RWPE1 (cell line): ENCODE data around the gene POMP.

Experiments
- CTCF ChIA-PET: fragments of 350-600 bp; sonication (Branson Sonifier 250); formaldehyde crosslinking; extraction: SDS; loops from one replicate; lab custom pipeline; 2021; lab: Yijun Ruan, JAX
- POLR2A ChIA-PET: fragments of 400-600 bp; formaldehyde crosslinking; extraction: SDS; loops from one replicate; lab custom pipeline; 2020; ENCODE audit warnings: antibody characterized with exemption; ENCODE audit not compliant: low non-redundant PET; lab: Yijun Ruan, JAX
- DNase-seq: peaks from one replicate; pipeline ENCODE4 v3.0.0; 2012; ENCODE audit warnings: low spot score
- H3K27ac ChIP-seq: fragments of 450-650 bp; 2 replicates; pipeline ENCODE4 v1.5.1; 2017
- CTCF ChIP-seq: fragments of 450-650 bp; conservative IDR thresholded peaks from 2 replicates; pipeline ENCODE4 v1.5.1; 2017; ENCODE audit warnings: low read depth, mild to moderate bottlenecking

POMP gene

GRCh38 chr13:28636069-28636468 lies 22.9 kb upstream of the POMP start:
- ChIA-PET CTCF (interaction anchor here (0.5 to 1.0 kb wide), 4 partner anchors 7 to 1174 kb away, joined by 3 to 5 read pairs (median 4); no protein-coding TSS in a partner anchor), POLR2A (no interaction called here)
- no peak overlapping the region for H3K27ac ChIP-seq

GRCh38 chr13:28636677-28637317 lies 22.1 kb upstream of the POMP start:
- peak; percentile 45 for DNase-seq
- CTCF ChIA-PET = interaction anchor here (0.5 to 1.0 kb wide), 3 partner anchors 8 to 1175 kb away, joined by 3 to 5 read pairs (median 4); no protein-coding TSS in a partner anchor
- H3K27ac ChIP-seq = no peak overlapping the region
- peak; percentile 43 for TF ChIP-seq CTCF
- POLR2A ChIA-PET = no interaction called here

More at GRCh38 chr13:28636069-28636468, 22.9 kb upstream of the POMP start:
- no peak for TF ChIP-seq CTCF
- DNase-seq = no peak

- no peak for TF ChIP-seq CTCF
- ChIA-PET CTCF (interaction anchor here (0.6 kb wide), 1 partner anchor 85 kb away, joined by 3 read pairs; no protein-coding TSS in a partner anchor), POLR2A (no interaction called here)
- H3K27ac ChIP-seq = no peak overlapping the region
- DNase-seq = no peak
These were observed 21.1 kb upstream of the POMP start for GRCh38 chr13:28637714-28638355.

- no peak overlapping the region for H3K27ac ChIP-seq
- no peak for DNase-seq
- no peak for TF ChIP-seq CTCF
- CTCF ChIA-PET = interaction anchor here (0.6 to 0.8 kb wide), 2 partner anchors 8 to 314 kb away, joined by 3 to 5 read pairs; no protein-coding TSS in a partner anchor
- POLR2A ChIA-PET = no interaction called here
These were observed 20.2 kb upstream of the POMP start for GRCh38 chr13:28638756-28639155.

GRCh38 chr13:28640861-28641599 lies 17.9 kb upstream of the POMP start:
- H3K27ac ChIP-seq = no peak overlapping the region
- ChIA-PET POLR2A (interaction anchor here (0.7 kb wide), 1 partner anchor 13 kb away, joined by 3 read pairs; no protein-coding TSS in a partner anchor), CTCF (no interaction called here)
- TF ChIP-seq CTCF = no peak
- no peak for DNase-seq

- no peak for TF ChIP-seq CTCF
- CTCF ChIA-PET = no interaction called here
- no peak for DNase-seq
- POLR2A ChIA-PET = no interaction called here
- H3K27ac ChIP-seq = no peak overlapping the region
These were observed 17.4 kb upstream of the POMP start for GRCh38 chr13:28641600-28641926.
